AG04449 (cell line): ENCODE results near the gene TERB1.

Source experiments
- CTCF ChIA-PET: fragments of 350-600 bp; formaldehyde crosslinking; extraction: SDS; loops from one replicate; lab custom pipeline; 2021; ENCODE audit warnings: antibody characterized with exemption; lab: Yijun Ruan, JAX
- POLR2A ChIA-PET: fragments of 400-600, 350-600 bp; formaldehyde crosslinking; extraction: SDS; loops from one replicate; lab custom pipeline; 2020; ENCODE audit warnings: antibody characterized with exemption, inconsistent platforms; lab: Yijun Ruan, JAX
- DNase-seq: peaks from one replicate; pipeline ENCODE4 v3.0.0-alpha.2; 2010; ENCODE audit warnings: low read depth, low spot score
- H3K4me3 ChIP-seq: 2 replicates; pipeline ENCODE4 v1.5.1; 2011; ENCODE audit warnings: low read depth, mild to moderate bottlenecking, control low read depth, low read length
- CTCF ChIP-seq: IDR thresholded peaks from one replicate; pipeline ENCODE4 v1.5.1; 2011; ENCODE audit warnings: mild to moderate bottlenecking, moderate library complexity, low read length, control low read depth, inconsistent platforms; ENCODE audit not compliant: insufficient read depth; ENCODE audit errors: missing control alignments

The TERB1 gene

DNA sequence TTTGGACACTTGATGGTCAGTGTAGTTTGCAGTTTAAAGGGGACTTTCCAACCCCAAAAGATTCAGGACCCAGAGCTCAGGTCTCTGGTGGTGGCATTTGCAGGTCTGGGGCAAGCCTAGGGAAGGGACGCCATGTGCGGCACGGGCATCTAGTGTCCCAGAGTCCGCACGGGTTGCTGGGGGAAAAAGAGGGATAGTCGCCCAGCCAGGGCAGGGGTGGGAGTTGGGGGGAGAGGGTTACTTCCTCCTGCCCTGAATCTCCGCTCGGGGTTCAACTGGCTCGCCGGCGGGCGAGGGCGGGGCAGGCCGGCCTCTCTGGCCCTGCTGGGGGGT, 42.6 kb upstream of the TERB1 start:
- ChIA-PET CTCF (interaction anchor here (1.4 to 12.7 kb wide), 4 partner anchors 12 to 93 kb away, joined by 3 to 205 read pairs (median 57); partner anchors contain the start of genes DYNC1LI2 and NAE1), POLR2A (no interaction called here)

GRCh38 chr16:66843191-66843590, 41.8 kb upstream of the TERB1 start:
- no peak for TF ChIP-seq CTCF
- no peak for DNase-seq
- no peak overlapping the region for H3K4me3 ChIP-seq
- ChIA-PET POLR2A (no interaction called here), CTCF (interaction anchor here (1.4 to 12.7 kb wide), 5 partner anchors 11 to 92 kb away, joined by 3 to 205 read pairs (median 5); partner anchors contain the start of genes DYNC1LI2 and NAE1)

More for the DNA sequence above, 42.6 kb upstream of the TERB1 start:
- no peak for DNase-seq
- no peak for TF ChIP-seq CTCF
- no peak overlapping the region for H3K4me3 ChIP-seq

GRCh38 chr16:66842765-66843164, 41.4 kb upstream of the TERB1 start:
- ChIA-PET CTCF (interaction anchor here (0.8 to 12.7 kb wide), 7 partner anchors 9 to 92 kb away, joined by 3 to 205 read pairs (median 5); partner anchors contain the start of genes DYNC1LI2 and NAE1), POLR2A (no interaction called here)
- no peak overlapping the region for H3K4me3 ChIP-seq
- TF ChIP-seq CTCF, result no peak
- no peak for DNase-seq

- ChIA-PET CTCF (interaction anchor here (0.9 to 12.7 kb wide), 4 partner anchors 10 to 27 kb away, joined by 3 to 205 read pairs (median 58); partner anchors contain the start of gene NAE1), POLR2A (no interaction called here)
- no peak overlapping the region for H3K4me3 ChIP-seq
- DNase-seq, result no peak
- no peak for TF ChIP-seq CTCF
These were observed 40.0 kb upstream of the TERB1 start for GRCh38 chr16:66841366-66841765.

DNA sequence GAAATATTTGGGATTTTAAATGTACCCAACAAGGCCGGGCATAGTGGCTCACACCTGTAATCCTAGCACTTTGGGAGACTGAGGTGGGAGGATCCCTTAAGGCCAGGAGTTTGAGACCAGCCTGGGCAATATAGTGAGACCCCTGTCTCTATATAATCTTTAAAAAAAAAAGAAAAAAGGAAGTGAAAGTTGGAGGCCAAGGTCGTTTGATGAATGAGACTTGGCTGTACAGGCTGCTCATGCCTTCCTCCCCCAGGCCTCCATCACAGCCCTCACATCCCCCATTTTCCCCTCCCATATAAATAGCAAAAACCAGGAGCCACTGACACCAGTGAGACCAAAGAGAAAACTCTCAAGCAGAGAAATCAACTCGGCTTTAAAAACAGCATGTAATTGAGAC, 39.5 kb upstream of the TERB1 start:
- no peak for DNase-seq

GRCh38 chr16:66834746-66835145, 33.4 kb upstream of the TERB1 start:
- POLR2A ChIA-PET, result no interaction called here
- CTCF ChIA-PET, result interaction anchor here (0.8 to 9.0 kb wide), 5 partner anchors 9 to 94 kb away, joined by 3 to 205 read pairs (median 9); partner anchors contain the start of gene CA7
- TF ChIP-seq CTCF, result no peak
- no peak overlapping the region for H3K4me3 ChIP-seq
- no peak for DNase-seq

More for the DNA sequence above, 39.5 kb upstream of the TERB1 start:
- no peak overlapping the region for H3K4me3 ChIP-seq
- no peak for TF ChIP-seq CTCF
- ChIA-PET CTCF (interaction anchor here (2.0 to 12.7 kb wide), 3 partner anchors 9 to 27 kb away, joined by 6 to 205 read pairs (median 110); partner anchors contain the start of gene NAE1), POLR2A (no interaction called here)
